Muscle layer of colon (tissue), 2 donors: ENCODE results near the gene IGFBP6.
"Not testable (repeated sequence)": the region's sequence is repeated elsewhere in the genome, so short reads cannot be mapped to it uniquely, and the experiment has no call there.

ENCODE experiments used
- H3K27ac ChIP-seq: one replicate; pipeline ENCODE4 v1.7.0; 2013; ENCODE audit warnings: low read depth, mild to moderate bottlenecking, low read length, moderate library complexity
- H3K27me3 ChIP-seq, 2 donors: one replicate each; pipeline ENCODE4 v1.7.0; 2013; ENCODE audit warnings: low read length in 2 of 2, mild to moderate bottlenecking in 2 of 2; ENCODE audit not compliant: insufficient read depth in 2 of 2, control insufficient read depth in 1 of 2
- H3K36me3 ChIP-seq: one replicate; pipeline ENCODE4 v1.7.0; 2013; ENCODE audit warnings: mild to moderate bottlenecking, low read length; ENCODE audit not compliant: insufficient read depth
- H3K4me1 ChIP-seq: one replicate; pipeline ENCODE4 v1.7.0; 2013; ENCODE audit warnings: mild to moderate bottlenecking, low read length; ENCODE audit not compliant: insufficient read depth
- H3K4me3 ChIP-seq, 2 donors: one replicate each; pipeline ENCODE4 v1.7.0; 2013; ENCODE audit warnings: low read length in 2 of 2, low read depth in 1 of 2, mild to moderate bottlenecking in 1 of 2, moderate library complexity in 1 of 2
- H3K9ac ChIP-seq: one replicate; pipeline ENCODE4 v1.7.0; 2013; ENCODE audit warnings: low read length
- H3K9me3 ChIP-seq: one replicate; pipeline ENCODE4 v1.7.0; 2013; ENCODE audit warnings: mild to moderate bottlenecking, low read length
- donor health status: abdominal sarcoma.
- donor health status: Adenocarcinoma of cecum.

The IGFBP6 gene

DNA sequence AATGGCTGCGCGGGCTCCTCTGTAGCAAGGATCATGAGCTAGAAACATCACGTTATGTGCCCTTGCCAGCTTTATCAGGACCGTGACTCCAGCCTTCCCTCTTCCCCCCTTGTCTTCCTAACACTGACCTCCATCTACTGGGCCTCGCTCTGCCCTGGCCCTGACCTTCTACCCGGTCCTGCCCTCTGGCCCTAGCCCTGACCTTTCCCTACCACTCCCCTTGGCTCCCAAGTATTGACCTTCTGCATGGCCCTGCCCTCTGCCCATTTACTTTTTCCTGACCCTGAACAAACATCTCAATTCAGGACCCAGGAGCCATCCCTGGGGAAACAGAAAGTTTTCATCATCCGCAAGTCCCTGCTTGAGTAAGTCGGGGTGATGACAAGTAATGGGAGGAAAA is 7.8 kb downstream of the IGFBP6 start:
- Histone ChIP-seq H3K9ac (no peak overlapping the region), H3K27me3 (no peaks in the 10 kb centered on the region), H3K27ac (no peak overlapping the region), H3K9me3 (no peaks in the 10 kb centered on the region), H3K36me3 (no peaks in the 10 kb centered on the region), H3K4me1 (no peaks in the 10 kb centered on the region), H3K4me3 (no peak overlapping the region)

DNA sequence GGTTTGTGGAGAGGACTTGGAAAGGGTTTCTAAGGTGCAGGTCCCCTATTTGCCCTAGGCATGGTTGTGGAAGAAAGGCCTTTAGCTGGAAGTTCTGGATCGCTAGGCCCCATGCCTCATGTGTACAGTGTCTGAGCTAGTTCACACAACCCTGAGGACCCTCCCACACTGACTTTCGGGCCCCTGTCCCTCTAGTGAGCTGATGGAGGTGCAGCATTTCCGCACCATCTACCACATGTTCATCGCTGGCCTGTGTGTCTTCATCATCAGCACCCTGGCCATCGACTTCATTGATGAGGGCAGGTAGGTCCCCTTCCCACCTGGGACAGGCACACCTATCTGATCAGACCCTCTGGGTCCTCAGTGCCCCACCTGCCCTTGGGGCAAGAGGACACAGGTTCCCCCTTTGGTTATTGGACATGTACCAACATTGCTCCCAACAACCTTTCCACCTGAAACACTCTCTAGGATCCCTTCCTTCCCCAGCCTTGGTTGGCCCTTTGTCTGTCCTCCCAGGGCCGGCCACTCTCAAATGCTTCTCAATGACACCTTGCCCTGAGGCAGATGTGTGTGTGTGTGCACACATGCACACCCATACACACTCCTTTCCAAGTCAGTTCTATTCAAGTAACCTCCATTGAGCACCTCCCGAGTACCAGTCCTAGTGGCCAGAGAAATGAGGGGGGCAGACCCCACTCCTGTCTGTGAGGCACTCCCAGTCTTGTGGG is 8.4 kb downstream of the IGFBP6 start:
- Histone ChIP-seq H3K27ac (no peak overlapping the region), H3K9ac (no peak overlapping the region), H3K4me3 (no peak overlapping the region), H3K4me1 (no peaks in the 10 kb centered on the region), H3K36me3 (no peaks in the 10 kb centered on the region), H3K27me3 (no peaks in the 10 kb centered on the region), H3K9me3 (no peaks in the 10 kb centered on the region)

DNA sequence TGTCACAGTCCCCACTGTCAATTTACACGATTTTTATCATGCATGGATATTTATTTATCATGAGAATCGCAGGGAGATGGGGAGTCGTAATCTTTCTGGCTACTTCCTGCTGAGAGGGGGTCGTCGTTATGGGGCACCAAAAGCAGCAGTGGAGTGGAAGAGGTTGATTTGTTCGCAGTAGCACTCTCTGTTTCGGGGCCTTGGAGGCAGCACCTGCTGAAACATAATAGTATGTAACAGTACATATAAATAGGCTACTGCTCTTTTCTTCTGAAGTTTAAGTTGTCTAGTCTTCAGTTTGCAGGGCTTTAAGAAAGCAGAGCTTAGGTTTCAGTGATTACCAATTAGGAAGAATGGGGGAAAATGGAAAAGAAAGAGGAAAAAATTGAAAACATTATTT is 9.7 kb downstream of the IGFBP6 start:
- Histone ChIP-seq H3K27me3 (no peaks in the 10 kb centered on the region), H3K27ac (no peak overlapping the region), H3K36me3 (no peaks in the 10 kb centered on the region), H3K9me3 (no peaks in the 10 kb centered on the region), H3K9ac (no peak overlapping the region), H3K4me1 (no peaks in the 10 kb centered on the region), H3K4me3 (no peak overlapping the region)

DNA sequence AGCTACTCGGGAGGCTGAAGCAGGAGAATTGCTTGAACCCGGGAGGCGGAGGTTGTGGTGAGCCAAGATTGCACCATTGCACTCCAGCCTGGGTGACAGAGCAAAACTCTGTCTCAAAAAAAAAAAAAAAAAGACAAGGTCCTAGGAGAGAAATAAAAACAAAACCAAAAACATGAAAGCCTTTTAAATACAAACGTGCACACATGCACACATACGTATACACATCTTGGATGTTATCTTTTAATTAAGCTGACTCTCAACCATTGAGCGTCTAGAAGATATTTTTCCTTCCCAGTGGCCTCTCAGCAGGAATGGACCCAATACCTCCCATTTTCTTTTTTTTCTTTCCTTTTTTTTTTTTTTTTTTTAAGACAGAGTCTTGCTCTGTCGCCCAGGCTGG is 15.0 kb downstream of the IGFBP6 start:
- not testable (repeated sequence) for H3K4me3 ChIP-seq, H3K36me3 ChIP-seq, H3K9me3 ChIP-seq, H3K9ac ChIP-seq, H3K27me3 ChIP-seq, H3K27ac ChIP-seq, H3K4me1 ChIP-seq

- Histone ChIP-seq H3K4me1 (no peaks in the 10 kb centered on the region), H3K27me3 (no peaks in the 10 kb centered on the region), H3K27ac (no peak overlapping the region), H3K36me3 (no peaks in the 10 kb centered on the region), H3K9me3 (no peaks in the 10 kb centered on the region), H3K4me3 (no peak overlapping the region), H3K9ac (no peak overlapping the region)
Measured at GRCh38 chr12:53113136-53113705, 15.8 kb downstream of the IGFBP6 start.

DNA sequence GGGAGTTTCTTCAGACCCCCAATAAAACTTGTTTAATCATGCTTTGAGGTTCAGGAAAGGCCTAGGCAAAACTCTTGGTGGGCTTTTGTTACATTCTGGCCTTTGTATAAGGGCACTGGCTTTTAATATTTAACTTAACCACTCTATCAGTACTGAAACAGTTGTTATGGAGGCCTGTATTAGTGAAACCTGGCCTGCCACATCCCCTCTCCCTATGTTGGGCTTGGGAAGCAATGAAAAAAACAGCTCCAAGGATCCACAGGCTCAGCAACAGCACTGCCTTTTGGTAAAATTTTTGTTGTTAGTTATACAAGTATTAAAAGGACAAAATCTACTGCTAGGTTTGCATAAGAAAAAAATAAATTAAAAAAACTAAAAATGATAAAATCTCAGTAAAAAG is 16.5 kb downstream of the IGFBP6 start:
- Histone ChIP-seq H3K9ac (no peak overlapping the region), H3K36me3 (no peaks in the 10 kb centered on the region), H3K4me1 (no peaks in the 10 kb centered on the region), H3K27me3 (no peaks in the 10 kb centered on the region), H3K9me3 (no peaks in the 10 kb centered on the region), H3K4me3 (no peak overlapping the region), H3K27ac (no peak overlapping the region)

GRCh38 chr12:53115112-53115890 is 17.8 kb downstream of the IGFBP6 start:
- no peak overlapping the region for H3K9ac ChIP-seq
- H3K4me3 ChIP-seq, result no peak overlapping the region
- no peaks in the 10 kb centered on the region for H3K36me3 ChIP-seq
- no peak overlapping the region for H3K27ac ChIP-seq
- no peaks in the 10 kb centered on the region for H3K9me3 ChIP-seq
- no peaks in the 10 kb centered on the region for H3K4me1 ChIP-seq
- H3K27me3 ChIP-seq, result no peaks in the 10 kb centered on the region

DNA sequence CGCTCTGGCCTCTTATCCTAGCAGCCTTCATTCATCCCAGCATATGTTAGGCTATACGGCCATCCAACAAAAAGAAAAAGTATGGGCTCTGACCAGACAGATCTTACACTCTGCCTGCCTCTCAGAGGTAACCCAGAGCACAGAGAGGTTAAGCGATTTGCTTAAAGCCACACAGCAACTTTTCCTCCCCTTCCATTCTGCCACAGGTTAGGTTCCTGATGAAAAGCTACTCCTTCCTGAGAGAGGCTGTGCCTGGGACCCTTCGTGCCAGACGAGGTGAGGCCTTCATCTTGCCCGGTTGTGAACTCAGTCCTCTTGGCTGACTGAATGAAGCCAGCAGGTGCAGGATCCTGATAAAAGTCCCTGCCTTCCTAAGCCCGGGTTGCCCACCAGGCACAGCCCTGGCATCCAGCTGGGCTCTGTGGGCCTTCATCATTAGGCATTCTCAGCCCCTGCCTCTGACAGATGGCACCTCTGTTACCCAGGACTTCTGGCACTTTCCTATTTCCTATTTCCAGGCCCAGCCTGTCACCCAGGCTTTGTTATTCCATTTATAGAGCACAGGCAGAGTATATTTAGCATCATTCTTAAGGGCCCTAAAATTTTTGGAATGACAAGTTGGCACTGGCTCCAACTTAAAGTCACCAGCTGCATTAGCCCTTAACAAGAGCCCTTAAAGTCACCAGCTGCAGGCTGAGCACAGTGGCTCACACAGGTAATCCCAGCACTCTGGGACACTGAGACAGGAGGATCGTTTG is 18.6 kb downstream of the IGFBP6 start:
- no peaks in the 10 kb centered on the region for H3K4me1 ChIP-seq
- H3K9me3 ChIP-seq, result no peaks in the 10 kb centered on the region
- H3K27ac ChIP-seq, result no peak overlapping the region
- no peaks in the 10 kb centered on the region for H3K27me3 ChIP-seq
- H3K9ac ChIP-seq, result no peak overlapping the region
- no peaks in the 10 kb centered on the region for H3K36me3 ChIP-seq
- H3K4me3 ChIP-seq, result no peak overlapping the region

GRCh38 chr12:53118751-53119300 is 21.4 kb downstream of the IGFBP6 start:
- no peak overlapping the region for H3K4me3 ChIP-seq
- H3K9me3 ChIP-seq, result no peaks in the 10 kb centered on the region
- no peak overlapping the region for H3K9ac ChIP-seq
- no peaks in the 10 kb centered on the region for H3K36me3 ChIP-seq
- no peaks in the 10 kb centered on the region for H3K4me1 ChIP-seq
- no peak overlapping the region for H3K27ac ChIP-seq
- no peaks in the 10 kb centered on the region for H3K27me3 ChIP-seq

DNA sequence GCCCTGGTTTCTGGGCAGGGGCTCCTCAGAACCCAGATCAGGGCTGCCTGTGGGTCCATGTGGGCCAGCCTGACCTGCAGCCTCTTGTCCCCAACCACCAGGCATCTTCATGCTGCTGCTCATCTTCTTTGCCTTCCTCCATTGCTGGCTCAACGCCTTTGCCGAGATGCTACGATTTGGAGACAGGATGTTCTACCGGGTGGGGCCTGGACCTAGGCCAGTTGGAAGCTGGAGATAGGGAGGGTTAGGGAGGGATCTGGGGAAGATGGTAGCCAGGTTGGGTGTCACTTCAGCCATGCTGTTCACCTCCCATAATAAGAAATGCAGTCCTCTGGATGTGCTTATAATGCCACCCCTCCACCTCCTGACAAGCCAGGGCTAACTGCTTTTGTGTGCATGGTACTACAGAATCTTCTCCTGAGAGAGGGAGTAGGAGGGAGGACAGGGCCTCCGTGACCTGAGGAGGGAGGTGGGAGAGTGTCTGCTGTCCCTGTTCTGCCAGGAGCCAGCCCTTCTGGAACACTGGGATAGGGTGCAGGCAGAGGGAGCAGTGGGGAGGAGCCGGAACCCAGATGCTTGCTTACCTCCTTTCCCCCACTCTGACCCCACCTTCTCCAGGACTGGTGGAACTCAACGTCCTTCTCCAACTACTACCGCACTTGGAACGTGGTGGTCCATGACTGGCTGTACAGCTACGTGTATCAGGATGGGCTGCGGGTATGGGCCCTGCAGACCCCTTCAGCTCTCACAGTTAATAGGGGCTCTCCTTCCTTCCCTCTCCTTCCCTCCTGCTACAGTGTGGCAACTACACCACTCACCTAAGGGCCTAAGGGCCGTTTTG is 23.4 kb downstream of the IGFBP6 start:
- no peaks in the 10 kb centered on the region for H3K36me3 ChIP-seq
- H3K9ac ChIP-seq, result no peak overlapping the region
- no peak overlapping the region for H3K27ac ChIP-seq
- no peaks in the 10 kb centered on the region for H3K27me3 ChIP-seq
- H3K4me1 ChIP-seq, result no peaks in the 10 kb centered on the region
- H3K4me3 ChIP-seq, result no peak overlapping the region
- H3K9me3 ChIP-seq, result no peaks in the 10 kb centered on the region
